HCT116 (cell line): ENCODE data around the gene CAMK2D.

Experiments used
- ATF3 ChIP-seq: IDR thresholded peaks from 2 replicates; pipeline ENCODE4 v1.6.1; 2012
- CEBPB ChIP-seq: IDR thresholded peaks from 2 replicates; pipeline ENCODE4 v1.6.1; 2012; ENCODE audit warnings: low read depth
- CTCF ChIP-seq, 3 experiments: fragments of 200-600 bp in 1 of 3; sonication (generic) in 1 of 3; IDR thresholded peaks in 2 of 3; conservative IDR thresholded peaks in 1 of 3; 2 replicates each; pipeline ENCODE4 v1.5.1; 2012 to 2017; ENCODE audit warnings: low read depth in 2 of 3, low read length in 2 of 3, antibody characterized with exemption in 1 of 3, borderline replicate concordance in 1 of 3, control low read depth in 1 of 3, mild to moderate bottlenecking in 1 of 3, mixed read lengths in 1 of 3, mixed run types in 1 of 3, moderate library complexity in 1 of 3; ENCODE audit not compliant: insufficient read depth in 1 of 3
- ELF1 ChIP-seq: IDR thresholded peaks from 2 replicates; pipeline ENCODE4 v1.6.1; 2012; ENCODE audit warnings: low read depth, borderline replicate concordance
- EZH2phosphoT487 ChIP-seq: fragments of 200-600 bp; IDR thresholded peaks from 2 replicates; pipeline ENCODE4 v1.6.1; 2018; ENCODE audit warnings: antibody characterized with exemption, borderline replicate concordance
- POLR2A ChIP-seq: IDR thresholded peaks from 2 replicates; pipeline ENCODE4 v1.7.0; 2011; ENCODE audit warnings: borderline replicate concordance; ENCODE audit not compliant: insufficient read depth, insufficient read length; ENCODE audit errors: extremely low read depth
- RAD21 ChIP-seq: IDR thresholded peaks from 2 replicates; pipeline ENCODE4 v1.6.1; 2012; ENCODE audit warnings: low read depth, mild to moderate bottlenecking
- YY1 ChIP-seq: IDR thresholded peaks from 2 replicates; pipeline ENCODE4 v1.6.1; 2011; ENCODE audit warnings: low read length, low read depth, moderate library complexity, mild to moderate bottlenecking; ENCODE audit not compliant: insufficient replicate concordance; ENCODE audit errors: extremely low read depth

- TF ChIP-seq CTCF (IDR thresholded peaks at IDR 0.05 in 2 of 3, conservative IDR thresholded peaks at IDR 0.05 in 1 of 3; ENCODE audit: borderline replicate concordance in 1 of 3, insufficient read depth in 1 of 3, low read depth in 2 of 3, low read length in 2 of 3) (no peak), POLR2A (no peak), ATF3 (no peak), CEBPB (no peak), EZH2phosphoT487 (no peak), YY1 (no peak), ELF1 (no peak), RAD21 (no peak)
Measured at GRCh38 chr4:113503691-113504090, 257.8 kb downstream of the CAMK2D start.
